ENCODE measurements around the gene CPSF6. TPM values are rescaled to one million over a fixed set of nuclear protein-coding genes. Genes with fewer than 3 reads are reported as not detected.

Gene CPSF6
- total and polyA plus RNA-seq, 2 of the 8 experiments (the other 6 are each of a cell fraction or from before 2014, with no cell fraction given), result 92.7 to 167 TPM

DNA sequence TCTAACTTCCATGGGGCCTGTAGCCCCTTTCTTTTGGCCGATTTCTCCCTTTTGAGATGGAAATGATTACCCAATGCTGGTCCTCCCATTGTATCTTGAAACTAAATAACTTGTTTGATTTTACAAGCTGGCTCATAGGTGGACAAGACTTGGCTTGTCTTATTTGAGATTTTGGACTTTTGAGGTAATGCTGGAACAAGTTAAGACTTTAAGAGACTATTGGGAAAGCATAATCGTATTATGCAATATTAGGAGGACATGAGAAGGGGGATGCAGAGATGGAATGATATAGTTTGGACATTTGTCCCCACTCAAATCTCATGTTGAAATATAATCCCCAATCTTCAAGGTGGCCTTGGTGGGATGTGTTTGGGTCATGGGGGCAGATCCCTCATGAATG, 59.6 kb downstream of the CPSF6 start:
- H2BK20ac ChIP-seq (ENCODE audit: low read length), result no peak overlapping the region
- H2BK5ac ChIP-seq (ENCODE audit: low read depth, low read length), result no peak overlapping the region
- no peak overlapping the region for H3K27ac ChIP-seq (ENCODE audit: low read depth, low read length)
- 91% methylated on average over 2 of the region's 2 CpGs; no CpG with 5 or more reads in 1 of the 2 experiments for WGBS, 2 experiments (ENCODE audit: extremely low coverage in 1 of 2, insufficient coverage in 1 of 2, insufficient read length in 1 of 2, insufficient replicate concordance in 2 of 2, low coverage in 1 of 2, low lambda C conversion rate in 2 of 2, missing lambda C conversion rate in 1 of 2)
- H2AK5ac ChIP-seq (ENCODE audit: low read depth, low read length), result no peak overlapping the region
- no peak overlapping the region for H2BK15ac ChIP-seq (ENCODE audit: low read length)
- H3K9ac ChIP-seq (replicated peaks in 1 of 4; ENCODE audit: extremely low read depth in 1 of 4, low read depth in 3 of 4, low read length in 3 of 4), result no peak overlapping the region
- peaks cover 6 to 10% of the 10 kb centered on the region in 2 experiments; a peak in 3 of 4 replicates for H3K9me3 ChIP-seq (ENCODE audit: insufficient read depth in 2 of 2, low read depth in 1 of 2, low read length in 1 of 2)
- DNase-seq (ENCODE audit: low read depth in 1 of 2, low spot score in 2 of 2) (no peak), FAIRE-seq (no peak)
- no peaks in the 10 kb centered on the region for H3K27me3 ChIP-seq (replicated peaks in 1 of 4; ENCODE audit: control insufficient read depth in 3 of 4, extremely low read depth in 1 of 4, insufficient read depth in 3 of 4, low read length in 3 of 4)
- no peaks in the 10 kb centered on the region for H3K23me2 ChIP-seq (ENCODE audit: low read depth, low read length)
- H4K91ac ChIP-seq (replicated peaks; ENCODE audit: insufficient read length, low read length), result no peak overlapping the region
- no peak overlapping the region for H3K4me2 ChIP-seq (ENCODE audit: insufficient read depth in 1 of 2, low read depth in 2 of 2, low read length in 2 of 2)
- H3K4ac ChIP-seq (replicated peaks; ENCODE audit: insufficient read length, low read depth, low read length), result no peak overlapping the region
- H3K4me1 ChIP-seq (replicated peaks in 1 of 4; ENCODE audit: control insufficient read depth in 3 of 4, insufficient read depth in 4 of 4, low read length in 3 of 4), result no peaks in the 10 kb centered on the region
- no peak overlapping the region for H3K4me3 ChIP-seq (ENCODE audit: extremely low read depth in 1 of 4, insufficient read depth in 2 of 4, low read depth in 3 of 4, low read length in 4 of 4)
- no peaks in the 10 kb centered on the region for H3K36me3 ChIP-seq (ENCODE audit: control insufficient read depth in 2 of 4, insufficient read depth in 4 of 4, low read length in 3 of 4)
- no peak overlapping the region for H2BK12ac ChIP-seq (ENCODE audit: low read depth, low read length)
- H4K20me1 ChIP-seq (replicated peaks in 1 of 2; ENCODE audit: control insufficient read depth in 1 of 2, insufficient read depth in 2 of 2, low read length in 2 of 2), result no peaks in the 10 kb centered on the region
- no peak overlapping the region for H4K8ac ChIP-seq (ENCODE audit: extremely low read depth, insufficient read depth, low read length)
- H2BK120ac ChIP-seq (replicated peaks; ENCODE audit: low read depth, low read length), result no peak overlapping the region
- CTCF ChIA-PET (ENCODE audit: partially characterized antibody), result interaction anchor here (0.9 to 1.7 kb wide), 2 partner anchors 16 to 45 kb away, joined by 3 to 4 read pairs; no protein-coding TSS in a partner anchor
- POLR2A ChIA-PET (ENCODE audit: partially characterized antibody), result interaction anchor here (0.6 to 1.1 kb wide), 3 partner anchors 8 to 251 kb away, joined by 3 read pairs; no protein-coding TSS in a partner anchor
- no peaks in the 10 kb centered on the region for H3K79me2 ChIP-seq (ENCODE audit: control insufficient read depth in 1 of 2, insufficient read depth in 2 of 2, low read length in 2 of 2)
- H3K18ac ChIP-seq (ENCODE audit: extremely low read depth, low read length), result no peak overlapping the region
- H4K5ac ChIP-seq (ENCODE audit: insufficient read length, low read depth, low read length), result no peak overlapping the region
- no peak overlapping the region for H3K23ac ChIP-seq (ENCODE audit: insufficient read length)
- no peak overlapping the region for H3K56ac ChIP-seq (replicated peaks; ENCODE audit: insufficient read length, low read depth, low read length)
- H3K14ac ChIP-seq (ENCODE audit: insufficient read length), result no peak overlapping the region
- no peaks in the 10 kb centered on the region for H3K79me1 ChIP-seq (ENCODE audit: low read depth, low read length)
- H2AFZ ChIP-seq (ENCODE audit: low read length), result no peak overlapping the region
- no peak for TF ChIP-seq NANOG (IDR thresholded peaks at IDR 0.05; ENCODE audit: insufficient read depth, low read depth, low read length, poor library complexity, severe bottlenecking)
